Measurements from ENCODE around the gene CDK14.

GRCh38 chr7:91135300-91135699, 539.2 kb downstream of the CDK14 start:
- TF ChIP-seq, protein P1, sequence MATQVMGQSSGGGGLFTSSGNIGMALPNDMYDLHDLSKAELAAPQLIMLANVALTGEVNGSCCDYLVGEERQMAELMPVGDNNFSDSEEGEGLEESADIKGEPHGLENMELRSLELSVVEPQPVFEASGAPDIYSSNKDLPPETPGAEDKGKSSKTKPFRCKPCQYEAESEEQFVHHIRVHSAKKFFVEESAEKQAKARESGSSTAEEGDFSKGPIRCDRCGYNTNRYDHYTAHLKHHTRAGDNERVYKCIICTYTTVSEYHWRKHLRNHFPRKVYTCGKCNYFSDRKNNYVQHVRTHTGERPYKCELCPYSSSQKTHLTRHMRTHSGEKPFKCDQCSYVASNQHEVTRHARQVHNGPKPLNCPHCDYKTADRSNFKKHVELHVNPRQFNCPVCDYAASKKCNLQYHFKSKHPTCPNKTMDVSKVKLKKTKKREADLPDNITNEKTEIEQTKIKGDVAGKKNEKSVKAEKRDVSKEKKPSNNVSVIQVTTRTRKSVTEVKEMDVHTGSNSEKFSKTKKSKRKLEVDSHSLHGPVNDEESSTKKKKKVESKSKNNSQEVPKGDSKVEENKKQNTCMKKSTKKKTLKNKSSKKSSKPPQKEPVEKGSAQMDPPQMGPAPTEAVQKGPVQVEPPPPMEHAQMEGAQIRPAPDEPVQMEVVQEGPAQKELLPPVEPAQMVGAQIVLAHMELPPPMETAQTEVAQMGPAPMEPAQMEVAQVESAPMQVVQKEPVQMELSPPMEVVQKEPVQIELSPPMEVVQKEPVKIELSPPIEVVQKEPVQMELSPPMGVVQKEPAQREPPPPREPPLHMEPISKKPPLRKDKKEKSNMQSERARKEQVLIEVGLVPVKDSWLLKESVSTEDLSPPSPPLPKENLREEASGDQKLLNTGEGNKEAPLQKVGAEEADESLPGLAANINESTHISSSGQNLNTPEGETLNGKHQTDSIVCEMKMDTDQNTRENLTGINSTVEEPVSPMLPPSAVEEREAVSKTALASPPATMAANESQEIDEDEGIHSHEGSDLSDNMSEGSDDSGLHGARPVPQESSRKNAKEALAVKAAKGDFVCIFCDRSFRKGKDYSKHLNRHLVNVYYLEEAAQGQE (IDR thresholded peaks at IDR 0.05; ENCODE audit: insufficient read depth in 1 of 2, low read depth in 2 of 2, low read length in 2 of 2), result no peak
- TF ChIP-seq SIN3A (IDR thresholded peaks at IDR 0.05; ENCODE audit: borderline replicate concordance, insufficient read depth, low read length) (no peak), POLR2AphosphoS5 (IDR thresholded peaks at IDR 0.05; ENCODE audit: low read depth, low read length) (no peak), TAF1 (IDR thresholded peaks at IDR 0.05; ENCODE audit: borderline replicate concordance, insufficient read depth, low read length) (no peak)

Data from PFSK-1 (cell line).